K562 (cell line): ENCODE results near the gene LRIT3. TPM values are rescaled to one million over a fixed set of nuclear protein-coding genes. Genes with fewer than 3 reads are reported as not detected.

Source experiments
- ATF7 ChIP-seq: fragments of 450-650 bp; IDR thresholded peaks from 2 replicates; pipeline ENCODE4 v1.7.1; 2014; ENCODE audit warnings: mild to moderate bottlenecking, moderate library complexity
- BHLHE40 ChIP-seq: IDR thresholded peaks from 2 replicates; pipeline ENCODE4 v1.6.1; 2011; ENCODE audit warnings: low read length, improper control_type of control experiment
- CBX2 ChIP-seq: fragments of 200-600 bp; sonication (generic); IDR thresholded peaks from one replicate; pipeline ENCODE4 v1.6.1; 2012; ENCODE audit warnings: mild to moderate bottlenecking, low read length, inconsistent platforms; ENCODE audit not compliant: insufficient read depth, poor library complexity, severe bottlenecking
- CEBPB ChIP-seq: fragments of 450-650 bp; IDR thresholded peaks from 2 replicates; pipeline ENCODE4 v1.6.1; 2016; ENCODE audit warnings: missing genetic modification characterization, missing compliant biosample characterization
- DPF2 ChIP-seq: fragments of 450-650 bp; IDR thresholded peaks from 2 replicates; pipeline ENCODE4 v1.6.1; 2016
- EWSR1 ChIP-seq: fragments of 450-650 bp; IDR thresholded peaks from 2 replicates; pipeline ENCODE4 v1.6.1; 2018; ENCODE audit warnings: borderline replicate concordance, mild to moderate bottlenecking, low read depth, moderate library complexity; ENCODE audit not compliant: partially characterized antibody
- HCFC1 ChIP-seq: IDR thresholded peaks from 2 replicates; pipeline ENCODE4 v1.6.1; 2012; ENCODE audit warnings: low read depth, low read length, improper control_type of control experiment
- NCOA2 ChIP-seq, 2 experiments: fragments of 450-650 bp; IDR thresholded peaks; 2 replicates each; pipeline ENCODE4 v1.6.1; 2018; ENCODE audit warnings: mild to moderate bottlenecking in 2 of 2, moderate library complexity in 1 of 2; ENCODE audit not compliant: partially characterized antibody in 2 of 2
- NR3C1 ChIP-seq: sonication (generic); formaldehyde crosslinking; IDR thresholded peaks from 2 replicates; pipeline ENCODE4 v1.8.1; 2022; ENCODE audit warnings: missing genetic modification reagents
- TAF15 ChIP-seq: fragments of 200-400 bp; formaldehyde crosslinking; IDR thresholded peaks from 2 replicates; pipeline ENCODE4 v1.6.1; 2017; ENCODE audit warnings: mild to moderate bottlenecking, low read depth, low read length, moderate library complexity
- ZFX ChIP-seq: sonication (generic); formaldehyde crosslinking; IDR thresholded peaks from 2 replicates; pipeline ENCODE4 v1.8.0; 2022; ENCODE audit warnings: mild to moderate bottlenecking, missing genetic modification reagents, moderate library complexity
- ZNF143 ChIP-seq: sonication (generic); formaldehyde crosslinking; IDR thresholded peaks from 2 replicates; pipeline ENCODE4 v1.9.0; 2022; ENCODE audit warnings: mild to moderate bottlenecking, missing genetic modification reagents
- ZNF253 ChIP-seq: fragments of 250-450 bp; sonication (Bioruptor Pico); conservative IDR thresholded peaks from 2 replicates; pipeline ENCODE4 v1.6.1; 2021; ENCODE audit warnings: mild to moderate bottlenecking
- ZNF347 ChIP-seq: fragments of 450-650 bp; formaldehyde crosslinking; IDR thresholded peaks from 2 replicates; pipeline ENCODE4 v1.4.0; 2020; ENCODE audit warnings: low read depth, mild to moderate bottlenecking, moderate library complexity
- ZNF384 ChIP-seq: IDR thresholded peaks from 2 replicates; pipeline ENCODE4 v1.6.1; 2012; ENCODE audit warnings: low read depth, low read length, improper control_type of control experiment
- ZNF445 ChIP-seq: fragments of 250-450 bp; sonication (Bioruptor Pico); IDR thresholded peaks from 2 replicates; pipeline ENCODE4 v1.4.0; 2020; ENCODE audit warnings: low read depth, mild to moderate bottlenecking, moderate library complexity
- polyA plus RNA-seq, 8 experiments: library from polyadenylated mRNA; depleted of rRNA in 4 of 8; stranded (reverse) in 5 of 8; unstranded in 3 of 8; fragments of >200 nt; fragmentation: Nextera tagmentation in 2 of 8; fragmentation: Illumina TruSeq in 1 of 8; extraction: Ambion mirVana in 2 of 8; extraction: Trizol in 1 of 8; gene quantifications; 2 replicates each; pipeline versions ENCODE4 v1.2.1 to v1.2.3, GENCODE V29; 2011 to 2014; ENCODE audit warnings: inconsistent platforms in 1 of 8, missing spikeins in 1 of 8
- total RNA-seq, 7 experiments: library from RNA; depleted of rRNA in 6 of 7; stranded (reverse); fragments of >200 nt in 6 of 7; fragmentation: Illumina TruSeq in 2 of 7; extraction: Trizol in 2 of 7; gene quantifications; 2 replicates each; pipeline versions ENCODE4 v1.2.1 to v1.2.3, GENCODE V29; 2011 to 2021; ENCODE audit warnings: low replicate concordance in 1 of 7
- TF ChIP-seq, protein P1 (sequence below), 2 experiments: fragments of 450-650 bp in 1 of 2; sonication (generic) in 1 of 2; formaldehyde crosslinking in 1 of 2; IDR thresholded peaks; 2 replicates each; pipeline versions ENCODE4 v1.7.1 to v1.9.0; 2016 to 2022; ENCODE audit warnings: inconsistent platforms in 1 of 2, mild to moderate bottlenecking in 1 of 2, missing genetic modification reagents in 1 of 2
- TF ChIP-seq, protein P2 (sequence below): fragments of 450-650 bp; IDR thresholded peaks from 2 replicates; pipeline ENCODE4 v1.6.1; 2016

LRIT3 gene
- total and polyA plus RNA-seq, 9 of the 15 experiments (the other 6 are each of a cell fraction or from before 2014, with no cell fraction given), result 0.04 to 0.10 (median 0.04) TPM; not detected in 4

GRCh38 chr4:109815151-109816081, 32.5 kb upstream of the LRIT3 start, which contains the start of gene GAR1 (continued):
- TF ChIP-seq ZNF253 (CRISPR knock-in tag) (no peak), NR3C1 (no peak), NCOA2 (IDR thresholded peaks at IDR 0.05; ENCODE audit: partially characterized antibody in 2 of 2) (no peak), CEBPB (tag) (no peak), ATF7 (peak; percentile 87), CBX2 (no peak), ZNF384 (no peak), ZNF143 (CRISPR knock-in tag) (no peak), TAF15 (no peak), EWSR1 (no peak), ZNF347 (no peak), ZFX (peak; percentile 73), DPF2 (no peak; the same call in 1 of the 2 replicates), HCFC1 (peak; percentile 79), ZNF445 (no peak), BHLHE40 (peak; percentile 81)
- TF ChIP-seq, protein P1, sequence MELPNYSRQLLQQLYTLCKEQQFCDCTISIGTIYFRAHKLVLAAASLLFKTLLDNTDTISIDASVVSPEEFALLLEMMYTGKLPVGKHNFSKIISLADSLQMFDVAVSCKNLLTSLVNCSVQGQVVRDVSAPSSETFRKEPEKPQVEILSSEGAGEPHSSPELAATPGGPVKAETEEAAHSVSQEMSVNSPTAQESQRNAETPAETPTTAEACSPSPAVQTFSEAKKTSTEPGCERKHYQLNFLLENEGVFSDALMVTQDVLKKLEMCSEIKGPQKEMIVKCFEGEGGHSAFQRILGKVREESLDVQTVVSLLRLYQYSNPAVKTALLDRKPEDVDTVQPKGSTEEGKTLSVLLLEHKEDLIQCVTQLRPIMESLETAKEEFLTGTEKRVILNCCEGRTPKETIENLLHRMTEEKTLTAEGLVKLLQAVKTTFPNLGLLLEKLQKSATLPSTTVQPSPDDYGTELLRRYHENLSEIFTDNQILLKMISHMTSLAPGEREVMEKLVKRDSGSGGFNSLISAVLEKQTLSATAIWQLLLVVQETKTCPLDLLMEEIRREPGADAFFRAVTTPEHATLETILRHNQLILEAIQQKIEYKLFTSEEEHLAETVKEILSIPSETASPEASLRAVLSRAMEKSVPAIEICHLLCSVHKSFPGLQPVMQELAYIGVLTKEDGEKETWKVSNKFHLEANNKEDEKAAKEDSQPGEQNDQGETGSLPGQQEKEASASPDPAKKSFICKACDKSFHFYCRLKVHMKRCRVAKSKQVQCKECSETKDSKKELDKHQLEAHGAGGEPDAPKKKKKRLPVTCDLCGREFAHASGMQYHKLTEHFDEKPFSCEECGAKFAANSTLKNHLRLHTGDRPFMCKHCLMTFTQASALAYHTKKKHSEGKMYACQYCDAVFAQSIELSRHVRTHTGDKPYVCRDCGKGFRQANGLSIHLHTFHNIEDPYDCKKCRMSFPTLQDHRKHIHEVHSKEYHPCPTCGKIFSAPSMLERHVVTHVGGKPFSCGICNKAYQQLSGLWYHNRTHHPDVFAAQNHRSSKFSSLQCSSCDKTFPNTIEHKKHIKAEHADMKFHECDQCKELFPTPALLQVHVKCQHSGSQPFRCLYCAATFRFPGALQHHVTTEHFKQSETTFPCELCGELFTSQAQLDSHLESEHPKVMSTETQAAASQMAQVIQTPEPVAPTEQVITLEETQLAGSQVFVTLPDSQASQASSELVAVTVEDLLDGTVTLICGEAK (IDR thresholded peaks at IDR 0.05), result peak; percentile 96
- TF ChIP-seq, protein P1 (CRISPR knock-in tag; IDR thresholded peaks at IDR 0.05), result no peak
- TF ChIP-seq, protein P2, sequence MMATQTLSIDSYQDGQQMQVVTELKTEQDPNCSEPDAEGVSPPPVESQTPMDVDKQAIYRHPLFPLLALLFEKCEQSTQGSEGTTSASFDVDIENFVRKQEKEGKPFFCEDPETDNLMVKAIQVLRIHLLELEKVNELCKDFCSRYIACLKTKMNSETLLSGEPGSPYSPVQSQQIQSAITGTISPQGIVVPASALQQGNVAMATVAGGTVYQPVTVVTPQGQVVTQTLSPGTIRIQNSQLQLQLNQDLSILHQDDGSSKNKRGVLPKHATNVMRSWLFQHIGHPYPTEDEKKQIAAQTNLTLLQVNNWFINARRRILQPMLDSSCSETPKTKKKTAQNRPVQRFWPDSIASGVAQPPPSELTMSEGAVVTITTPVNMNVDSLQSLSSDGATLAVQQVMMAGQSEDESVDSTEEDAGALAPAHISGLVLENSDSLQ, result peak; percentile 33; the same call in 1 of the 2 replicates
